ENCODE measurements around the gene TRAF2.

Gene TRAF2

GRCh38 chr9:136972743-136973142, 86.4 kb downstream of the TRAF2 start:
- DNase-seq, result no peak
- intact Hi-C loops (cut with DNase I), result no loop called here

GRCh38 chr9:136973618-136974617, 87.6 kb downstream of the TRAF2 start:
- no peak for DNase-seq
- intact Hi-C loops (cut with DNase I), result no loop called here

GRCh38 chr9:136974817-136975535, 88.7 kb downstream of the TRAF2 start:
- no peak for DNase-seq
- intact Hi-C loops (cut with DNase I), result loop anchor here (5.0 kb wide), 1 partner anchor 33 kb away; the partner anchor contains the start of gene FBXW5

GRCh38 chr9:136975644-136976043, 89.3 kb downstream of the TRAF2 start:
- peak; percentile 67 to 95 (median 88) for DNase-seq
- intact Hi-C loops (cut with DNase I), result loop anchor here (5.0 kb wide), 1 partner anchor 33 kb away; the partner anchor contains the start of gene FBXW5
